Esophagus squamous epithelium (tissue), 5 donors: ENCODE results near the gene PKHD1. TPM values are rescaled to one million over a fixed set of nuclear protein-coding genes. Genes with fewer than 3 reads are reported as not detected.

Experiments
- DNase-seq: peaks from one replicate; lab custom pipeline; 2025; lab: John Stamatoyannopoulos, UW
- H3K27ac ChIP-seq, 4 donors: fragments of 200-600 bp; sonication (generic); one replicate each; pipeline ENCODE4 v1.5.1; 2016 to 2019; ENCODE audit warnings: mild to moderate bottlenecking in 1 of 4
- H3K27me3 ChIP-seq, 4 donors: fragments of 200-600 bp; sonication (generic); 1 replicate in 3 of 4; 2 replicates in 1 of 4; pipeline versions ENCODE4 v1.5.1 to v1.6.0; 2017 to 2021; ENCODE audit warnings: antibody characterized with exemption in 1 of 4
- H3K36me3 ChIP-seq, 3 donors: fragments of 200-600 bp; sonication (generic); one replicate each; pipeline ENCODE4 v1.5.1; 2016 to 2019
- H3K4me1 ChIP-seq, 3 donors: fragments of 200-600 bp; sonication (generic); one replicate each; pipeline ENCODE4 v1.5.1; 2017 to 2019
- H3K4me3 ChIP-seq, 4 donors: fragments of 200-600 bp; sonication (generic); 1 replicate in 3 of 4; 2 replicates in 1 of 4; pipeline ENCODE4 v1.5.1; 2016 to 2019; ENCODE audit warnings: mild to moderate bottlenecking in 2 of 4, moderate library complexity in 1 of 4
- H3K9me3 ChIP-seq, 3 donors: fragments of 200-600 bp; sonication (generic); one replicate each; pipeline ENCODE4 v1.5.1; 2016 to 2019
- POLR2A ChIP-seq, 4 donors: fragments of 450-650 bp; IDR thresholded peaks; one replicate each; pipeline ENCODE4 v1.6.1; 2017; ENCODE audit warnings: antibody characterized with exemption in 4 of 4, mild to moderate bottlenecking in 4 of 4, moderate library complexity in 3 of 4
- WGBS, 2 donors: methylation state at CpG; one replicate each; pipeline ENCODE4 v1.1.5; 2018; 5-methylcytosine and 5-hydroxymethylcytosine counted together
- intact Hi-C: fragments of 100-400 bp; cut with DNase I; formaldehyde crosslinking; loops from one replicate; pipeline ENCODE4 v1.15.0; 2022
- total RNA-seq, 4 donors: library from RNA; depleted of rRNA; stranded (reverse); fragments of >200 nt; gene quantifications; one replicate each; pipeline ENCODE4 v1.1.0, GENCODE V29; 2016
- TF ChIP-seq, protein P1 (sequence below), 6 experiments: fragments of 450-650 bp in 4 of 6; fragments of 200-600 bp in 2 of 6; sonication (generic) in 2 of 6; IDR thresholded peaks; one replicate each; pipeline ENCODE4 v1.5.1; 2016 to 2019; ENCODE audit warnings: antibody characterized with exemption in 6 of 6, mild to moderate bottlenecking in 4 of 6, moderate library complexity in 4 of 6
- donor health status: DM: yes; HTN: yes; CAD: no.

Gene PKHD1
- total RNA-seq, 4 donors from 2014 or later, result 0.04 TPM; not detected in 3

DNA sequence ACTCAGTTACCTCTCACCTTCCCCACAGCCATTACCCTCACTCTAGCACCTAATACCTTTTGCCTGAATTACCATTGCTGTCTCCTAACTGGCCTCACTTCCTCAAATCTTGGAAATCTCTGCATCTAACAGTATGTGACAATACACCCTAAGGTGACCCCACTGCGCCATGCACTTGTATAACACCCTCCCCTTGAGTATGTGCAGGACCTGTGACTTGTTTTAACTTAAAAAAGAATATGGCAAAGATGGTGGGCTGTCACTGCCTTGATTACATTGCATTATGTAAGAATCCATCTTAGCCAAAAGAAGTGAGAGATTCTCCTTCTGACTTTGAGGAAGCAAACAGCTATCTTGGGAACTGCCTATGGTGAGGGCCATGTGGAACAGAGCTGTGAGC, 29.9 kb upstream of the PKHD1 start:
- WGBS, 2 donors, result 44 to 64% methylated on average over 1 of the region's 1 CpG
- no peaks in the 10 kb centered on the region for H3K27me3 ChIP-seq
- H3K4me3 ChIP-seq, result no peak overlapping the region
- H3K36me3 ChIP-seq, result no peaks in the 10 kb centered on the region
- TF ChIP-seq POLR2A (IDR thresholded peaks at IDR 0.05), result no peak
- TF ChIP-seq, protein P1, sequence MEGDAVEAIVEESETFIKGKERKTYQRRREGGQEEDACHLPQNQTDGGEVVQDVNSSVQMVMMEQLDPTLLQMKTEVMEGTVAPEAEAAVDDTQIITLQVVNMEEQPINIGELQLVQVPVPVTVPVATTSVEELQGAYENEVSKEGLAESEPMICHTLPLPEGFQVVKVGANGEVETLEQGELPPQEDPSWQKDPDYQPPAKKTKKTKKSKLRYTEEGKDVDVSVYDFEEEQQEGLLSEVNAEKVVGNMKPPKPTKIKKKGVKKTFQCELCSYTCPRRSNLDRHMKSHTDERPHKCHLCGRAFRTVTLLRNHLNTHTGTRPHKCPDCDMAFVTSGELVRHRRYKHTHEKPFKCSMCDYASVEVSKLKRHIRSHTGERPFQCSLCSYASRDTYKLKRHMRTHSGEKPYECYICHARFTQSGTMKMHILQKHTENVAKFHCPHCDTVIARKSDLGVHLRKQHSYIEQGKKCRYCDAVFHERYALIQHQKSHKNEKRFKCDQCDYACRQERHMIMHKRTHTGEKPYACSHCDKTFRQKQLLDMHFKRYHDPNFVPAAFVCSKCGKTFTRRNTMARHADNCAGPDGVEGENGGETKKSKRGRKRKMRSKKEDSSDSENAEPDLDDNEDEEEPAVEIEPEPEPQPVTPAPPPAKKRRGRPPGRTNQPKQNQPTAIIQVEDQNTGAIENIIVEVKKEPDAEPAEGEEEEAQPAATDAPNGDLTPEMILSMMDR (IDR thresholded peaks at IDR 0.05), result no peak
- H3K27ac ChIP-seq, result no peak overlapping the region
- no peaks in the 10 kb centered on the region for H3K9me3 ChIP-seq
- no peak for DNase-seq
- H3K4me1 ChIP-seq, result no peaks in the 10 kb centered on the region
- intact Hi-C loops, result no loop called here

DNA sequence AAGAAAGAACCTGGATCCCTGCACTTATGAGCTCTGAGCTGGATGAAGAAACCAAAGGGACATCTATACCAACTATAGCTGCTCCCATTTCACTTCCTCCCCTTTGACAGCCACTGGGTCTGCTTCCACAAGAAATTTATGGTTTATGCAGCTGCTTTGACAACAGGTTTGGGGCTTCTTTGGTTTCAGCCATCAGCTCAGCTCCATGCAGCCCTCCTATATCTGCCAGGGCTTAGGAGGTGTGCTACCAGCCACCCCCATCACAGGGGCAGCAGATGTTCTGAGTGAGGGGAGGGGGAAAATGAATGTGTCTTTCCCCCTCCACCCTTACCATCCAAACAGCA, 29.2 kb upstream of the PKHD1 start:
- Histone ChIP-seq H3K27me3 (no peaks in the 10 kb centered on the region), H3K36me3 (no peaks in the 10 kb centered on the region), H3K4me1 (no peaks in the 10 kb centered on the region), H3K9me3 (no peaks in the 10 kb centered on the region), H3K27ac (no peak overlapping the region), H3K4me3 (no peak overlapping the region)
- TF ChIP-seq, protein P1 (IDR thresholded peaks at IDR 0.05), result no peak
- TF ChIP-seq POLR2A (IDR thresholded peaks at IDR 0.05), result no peak
- intact Hi-C loops, result no loop called here
- no peak for DNase-seq

DNA sequence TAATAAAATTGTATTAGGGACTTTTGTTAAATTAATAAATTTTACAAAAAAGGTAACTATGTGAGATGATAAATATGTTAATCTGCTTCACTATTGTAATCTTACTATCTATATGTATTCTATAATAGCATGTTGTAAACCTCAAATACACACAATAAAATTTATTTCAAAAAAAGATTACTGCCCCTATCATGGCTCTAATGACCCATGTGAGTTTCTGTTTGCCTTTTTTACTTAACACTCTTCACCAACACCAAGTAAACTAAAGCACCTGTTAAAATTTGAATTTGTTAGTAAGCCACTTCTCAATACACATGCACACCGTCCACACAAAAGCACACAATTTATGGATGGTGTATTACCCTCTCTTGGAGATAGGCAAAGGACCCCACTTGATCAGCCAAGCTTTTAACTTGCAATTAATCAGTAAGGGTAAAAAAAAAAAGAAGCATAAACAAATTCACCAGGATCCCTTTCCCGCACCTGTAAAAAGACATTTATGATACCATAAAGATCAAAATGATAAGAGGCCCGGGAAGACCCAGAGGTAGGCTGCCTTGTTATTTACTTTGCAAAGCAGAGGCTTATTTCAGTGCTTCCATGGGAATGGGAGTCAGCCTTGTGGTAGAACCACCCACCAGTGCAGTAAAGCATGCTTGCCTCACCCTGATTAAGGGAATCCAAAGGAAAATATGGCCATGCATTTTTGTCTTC, 28.6 kb upstream of the PKHD1 start:
- WGBS, 2 donors, result 50 to 52% methylated on average over 3 of the region's 3 CpGs
- TF ChIP-seq, protein P1 (IDR thresholded peaks at IDR 0.05), result no peak
- TF ChIP-seq POLR2A (IDR thresholded peaks at IDR 0.05), result no peak
- Histone ChIP-seq H3K36me3 (no peaks in the 10 kb centered on the region), H3K4me1 (no peaks in the 10 kb centered on the region), H3K27me3 (no peaks in the 10 kb centered on the region), H3K4me3 (no peak overlapping the region), H3K27ac (no peak overlapping the region), H3K9me3 (no peaks in the 10 kb centered on the region)
- intact Hi-C loops, result no loop called here
- no peak for DNase-seq

DNA sequence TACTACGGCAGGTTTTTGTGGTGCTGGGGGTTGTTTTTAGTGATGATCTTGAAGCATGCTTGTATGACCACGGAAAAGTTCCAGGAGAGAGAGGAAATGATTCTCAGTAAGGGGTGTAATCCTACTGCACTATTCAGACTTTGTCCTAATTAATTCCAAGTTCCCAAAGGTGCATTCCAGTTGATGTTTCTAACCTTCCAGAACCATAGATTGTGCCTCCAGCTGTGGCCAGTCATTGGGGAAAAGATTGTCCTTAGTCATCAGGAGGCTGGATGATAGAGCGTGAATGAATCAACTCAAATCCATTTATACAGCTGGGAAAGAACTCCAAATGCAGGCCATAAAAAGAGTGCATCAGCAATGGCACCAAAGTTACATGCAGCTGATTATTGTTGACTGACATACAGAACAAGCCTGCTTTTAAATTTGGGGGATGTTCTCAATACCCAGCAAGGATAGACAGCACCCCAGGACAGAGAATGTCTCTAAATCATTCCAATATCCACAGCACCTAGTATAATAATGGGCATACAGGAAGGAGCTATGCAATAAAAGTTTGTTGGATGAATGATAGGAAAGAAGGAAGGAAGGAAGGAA, 27.8 kb upstream of the PKHD1 start:
- no peak overlapping the region for H3K27ac ChIP-seq
- H3K36me3 ChIP-seq, result no peaks in the 10 kb centered on the region
- no peak for TF ChIP-seq POLR2A (IDR thresholded peaks at IDR 0.05)
- TF ChIP-seq, protein P1 (IDR thresholded peaks at IDR 0.05), result no peak
- no peaks in the 10 kb centered on the region for H3K27me3 ChIP-seq
- H3K9me3 ChIP-seq, result no peaks in the 10 kb centered on the region
- no peak overlapping the region for H3K4me3 ChIP-seq
- H3K4me1 ChIP-seq, result no peaks in the 10 kb centered on the region
- intact Hi-C loops, result no loop called here
- WGBS, 2 donors, result 81 to 82% methylated on average over 3 of the region's 3 CpGs
- DNase-seq, result no peak

DNA sequence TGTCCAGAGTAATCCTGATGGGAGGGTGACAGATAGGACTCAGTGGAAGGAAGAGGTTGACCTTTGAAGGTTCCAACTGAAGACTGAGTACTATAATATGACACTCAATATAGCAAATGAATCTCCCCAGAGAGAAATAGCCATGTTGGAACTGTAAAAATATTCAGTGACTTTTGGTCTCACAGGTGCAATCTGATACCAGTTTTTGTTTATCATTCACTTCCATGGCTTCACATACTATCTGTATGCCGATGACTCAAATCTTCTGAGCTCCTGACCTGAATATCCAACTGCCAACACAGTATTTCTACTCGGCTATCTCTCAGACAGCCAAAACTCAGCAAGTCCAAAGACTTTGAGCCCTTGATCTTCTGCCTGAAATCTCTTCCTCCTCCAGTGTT, 21.8 kb upstream of the PKHD1 start:
- intact Hi-C loops, result no loop called here
- TF ChIP-seq, protein P1 (IDR thresholded peaks at IDR 0.05), result no peak
- no peak for TF ChIP-seq POLR2A (IDR thresholded peaks at IDR 0.05)
- Histone ChIP-seq H3K4me1 (no peaks in the 10 kb centered on the region), H3K4me3 (no peak overlapping the region), H3K27me3 (no peaks in the 10 kb centered on the region), H3K36me3 (no peaks in the 10 kb centered on the region), H3K9me3 (no peaks in the 10 kb centered on the region), H3K27ac (no peak overlapping the region)
- no peak for DNase-seq
- 51 to 70% methylated on average over 2 of the region's 2 CpGs for WGBS, 2 donors
